Measurements from ENCODE around the gene TMEM100. TPM values are rescaled to one million over a fixed set of nuclear protein-coding genes. Genes with fewer than 3 reads are reported as not detected.

The TMEM100 gene
- total RNA-seq, 2 experiments from 2014 or later: not detected

DNA sequence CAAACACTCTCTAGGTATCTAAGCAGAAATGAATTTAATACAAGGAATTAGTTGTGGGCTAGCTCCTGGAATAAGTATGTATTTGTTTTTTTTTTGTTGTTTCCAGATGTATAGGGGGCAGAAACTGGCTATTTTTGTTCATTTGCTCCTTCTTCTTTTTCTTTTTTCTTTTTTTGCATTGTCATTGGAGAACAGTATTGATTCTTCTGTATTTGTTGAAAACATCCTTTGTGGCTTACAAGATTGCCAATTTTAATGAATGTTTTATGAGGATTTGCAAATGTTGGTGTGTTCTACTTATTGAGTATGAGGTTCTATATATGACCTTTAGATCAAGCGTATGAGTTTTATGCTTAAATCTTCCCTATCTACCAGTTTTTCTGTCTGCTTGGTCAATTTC lies 22.6 kb upstream of the TMEM100 start:
- ATAC-seq (no peak), DNase-seq (no peak)
- H3K4me1 Mint-ChIP-seq (ENCODE audit: low read depth): no peaks in the 10 kb centered on the region
- no peaks in the 10 kb centered on the region for H3K9me3 Mint-ChIP-seq
- CTCF ChIA-PET: no interaction called here
- intact Hi-C loops (cut with micrococcal nuclease): no loop called here
- POLR2A ChIA-PET: interaction anchor here (0.6 kb wide), 1 partner anchor 24 kb away, joined by 3 read pairs; no protein-coding TSS in a partner anchor
- peaks cover 31% of the 10 kb centered on the region for H3K27me3 Mint-ChIP-seq
- H3K4me3 Mint-ChIP-seq: no peak overlapping the region
- H3K27ac Mint-ChIP-seq: no peak overlapping the region
- TF ChIP-seq, protein P1, sequence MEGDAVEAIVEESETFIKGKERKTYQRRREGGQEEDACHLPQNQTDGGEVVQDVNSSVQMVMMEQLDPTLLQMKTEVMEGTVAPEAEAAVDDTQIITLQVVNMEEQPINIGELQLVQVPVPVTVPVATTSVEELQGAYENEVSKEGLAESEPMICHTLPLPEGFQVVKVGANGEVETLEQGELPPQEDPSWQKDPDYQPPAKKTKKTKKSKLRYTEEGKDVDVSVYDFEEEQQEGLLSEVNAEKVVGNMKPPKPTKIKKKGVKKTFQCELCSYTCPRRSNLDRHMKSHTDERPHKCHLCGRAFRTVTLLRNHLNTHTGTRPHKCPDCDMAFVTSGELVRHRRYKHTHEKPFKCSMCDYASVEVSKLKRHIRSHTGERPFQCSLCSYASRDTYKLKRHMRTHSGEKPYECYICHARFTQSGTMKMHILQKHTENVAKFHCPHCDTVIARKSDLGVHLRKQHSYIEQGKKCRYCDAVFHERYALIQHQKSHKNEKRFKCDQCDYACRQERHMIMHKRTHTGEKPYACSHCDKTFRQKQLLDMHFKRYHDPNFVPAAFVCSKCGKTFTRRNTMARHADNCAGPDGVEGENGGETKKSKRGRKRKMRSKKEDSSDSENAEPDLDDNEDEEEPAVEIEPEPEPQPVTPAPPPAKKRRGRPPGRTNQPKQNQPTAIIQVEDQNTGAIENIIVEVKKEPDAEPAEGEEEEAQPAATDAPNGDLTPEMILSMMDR (IDR thresholded peaks at IDR 0.05): no peak
- no peaks in the 10 kb centered on the region for H3K36me3 Mint-ChIP-seq (ENCODE audit: low read depth)

DNA sequence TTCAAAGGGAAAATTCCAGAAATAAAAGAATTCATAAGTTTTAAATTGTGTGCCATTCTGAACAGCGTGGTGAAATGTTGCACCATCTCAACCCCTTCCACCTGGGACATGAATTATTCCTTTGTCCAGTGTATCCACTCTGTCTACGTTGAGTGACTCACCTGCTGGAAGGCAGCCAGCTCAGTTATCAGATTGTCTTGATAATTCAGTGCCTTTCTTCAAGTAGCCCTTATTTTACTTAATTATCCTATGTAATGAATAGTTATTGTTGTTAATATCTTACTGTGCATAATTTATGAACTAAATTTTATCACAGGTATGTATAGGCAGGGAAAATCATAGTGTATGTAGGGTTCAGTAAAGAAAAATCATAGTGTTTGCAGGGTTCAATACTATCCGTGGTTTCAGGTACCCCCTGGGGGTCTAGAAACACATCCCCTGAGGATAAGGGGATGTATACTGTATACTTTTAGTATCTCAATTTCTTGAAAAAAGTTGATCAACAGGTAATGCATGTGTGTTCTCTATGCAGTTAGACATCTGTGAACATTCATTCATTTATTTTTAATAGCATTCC lies 20.5 kb upstream of the TMEM100 start:
- Mint-ChIP-seq H3K4me3 (no peak overlapping the region), H3K36me3 (ENCODE audit: low read depth) (no peaks in the 10 kb centered on the region), H3K9me3 (no peaks in the 10 kb centered on the region), H3K4me1 (ENCODE audit: low read depth) (no peaks in the 10 kb centered on the region), H3K27ac (no peak overlapping the region), H3K27me3 (peaks cover 28% of the 10 kb centered on the region)
- DNase-seq: no peak
- ChIA-PET CTCF (no interaction called here), POLR2A (no interaction called here)
- intact Hi-C loops (cut with micrococcal nuclease): no loop called here
- TF ChIP-seq, protein P1 (IDR thresholded peaks at IDR 0.05): no peak
- no peak for ATAC-seq

DNA sequence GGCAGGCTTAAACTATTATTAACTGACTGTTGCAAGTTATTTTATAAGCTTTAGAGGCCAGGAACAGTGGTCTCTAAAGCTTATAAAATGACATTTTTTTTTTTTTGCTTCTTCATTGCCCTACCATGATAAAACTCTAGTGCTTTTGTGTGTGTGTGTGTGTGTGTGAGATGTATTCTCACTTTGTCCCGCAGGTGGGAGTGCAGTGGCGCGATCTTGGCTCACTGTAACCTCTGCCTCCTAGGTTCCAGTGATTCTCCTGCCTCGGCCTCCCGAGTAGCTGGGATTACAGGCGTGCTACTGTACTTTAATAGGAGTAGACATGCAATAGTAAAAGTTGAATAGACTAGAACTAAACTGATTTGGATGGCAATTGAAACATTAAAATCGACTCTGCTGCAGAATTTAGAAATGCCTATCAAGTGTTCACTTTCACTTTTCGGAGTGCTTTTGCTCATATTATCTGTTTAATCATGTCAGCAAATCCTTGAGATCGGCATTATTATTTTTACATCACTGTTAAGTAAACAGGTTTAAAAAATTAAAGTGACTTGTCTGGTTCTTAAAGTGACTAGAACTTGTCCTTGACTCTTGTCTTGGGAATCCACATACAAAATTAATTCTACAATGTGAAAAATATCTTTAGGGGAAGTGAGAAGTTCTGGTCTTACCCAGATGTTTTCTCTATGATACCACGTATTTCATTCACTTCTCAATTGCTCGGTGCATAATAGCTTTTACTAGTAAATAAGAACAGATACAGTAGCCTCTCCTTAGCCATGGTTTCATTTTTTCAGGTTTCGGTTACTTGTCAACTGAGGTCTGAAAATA lies 19.8 kb upstream of the TMEM100 start:
- no peaks in the 10 kb centered on the region for H3K9me3 Mint-ChIP-seq
- no peaks in the 10 kb centered on the region for H3K36me3 Mint-ChIP-seq (ENCODE audit: low read depth)
- H3K27me3 Mint-ChIP-seq: peaks cover 27% of the 10 kb centered on the region
- DNase-seq (no peak), ATAC-seq (no peak)
- H3K4me3 Mint-ChIP-seq: no peak overlapping the region
- TF ChIP-seq, protein P1 (IDR thresholded peaks at IDR 0.05): no peak
- CTCF ChIA-PET: no interaction called here
- intact Hi-C loops (cut with micrococcal nuclease): no loop called here
- no peak overlapping the region for H3K27ac Mint-ChIP-seq
- POLR2A ChIA-PET: no interaction called here
- H3K4me1 Mint-ChIP-seq (ENCODE audit: low read depth): no peaks in the 10 kb centered on the region

DNA sequence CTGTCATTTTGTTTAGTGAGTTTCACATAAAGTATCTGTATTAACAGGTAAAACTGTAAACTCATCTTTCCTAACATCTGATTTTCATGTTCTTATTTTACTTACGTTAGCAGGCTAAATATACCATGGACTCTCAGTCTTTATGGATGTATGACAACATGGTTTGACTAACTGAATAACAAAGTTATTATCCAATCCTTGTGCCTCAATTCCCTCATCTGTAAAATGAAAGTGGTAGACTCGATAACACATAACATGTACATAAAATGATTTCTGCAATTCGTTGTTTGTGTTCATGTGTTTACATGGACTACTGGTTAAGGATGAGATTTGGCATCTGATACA lies 18.7 kb upstream of the TMEM100 start:
- Mint-ChIP-seq H3K27me3 (peaks cover 26% of the 10 kb centered on the region), H3K4me3 (no peak overlapping the region), H3K4me1 (ENCODE audit: low read depth) (no peaks in the 10 kb centered on the region), H3K36me3 (ENCODE audit: low read depth) (no peaks in the 10 kb centered on the region), H3K27ac (no peak overlapping the region), H3K9me3 (no peaks in the 10 kb centered on the region)
- TF ChIP-seq, protein P1 (IDR thresholded peaks at IDR 0.05): no peak
- intact Hi-C loops (cut with micrococcal nuclease): no loop called here
- POLR2A ChIA-PET: no interaction called here
- CTCF ChIA-PET: interaction anchor here (0.7 kb wide), 1 partner anchor 216 kb away, joined by 3 read pairs; no protein-coding TSS in a partner anchor
- DNase-seq (no peak), ATAC-seq (no peak)

Data from activated CD8-positive, alpha-beta T cell treated with anti-CD3 and anti-CD28 coated beads for 36 hours (primary cell).